Fibroblast of villous mesenchyme (primary cell): ENCODE measurements around the gene KCNQ5. TPM values are rescaled to one million over a fixed set of nuclear protein-coding genes. Genes with fewer than 3 reads are reported as not detected.

Source experiments
- DNase-seq: peaks from one replicate; pipeline ENCODE4 v3.0.0-alpha.2; 2010; ENCODE audit warnings: low read depth
- H3K4me3 ChIP-seq: 2 replicates; pipeline ENCODE4 v1.5.1; 2011; ENCODE audit warnings: low read depth, mild to moderate bottlenecking, low read length
- CTCF ChIP-seq: IDR thresholded peaks from 2 replicates; pipeline ENCODE4 v1.5.1; 2012; ENCODE audit warnings: low read depth, mild to moderate bottlenecking, low read length; ENCODE audit not compliant: insufficient read depth
- total RNA-seq: library from RNA; depleted of rRNA; stranded (reverse); fragments of >200 nt; gene quantifications from 2 replicates; pipeline ENCODE4 v1.2.3, GENCODE V29; 2012

The KCNQ5 gene
- total RNA-seq, 1 donor: 0.86 TPM

- no peak for TF ChIP-seq CTCF
- no peak for DNase-seq
- H3K4me3 ChIP-seq: no peak overlapping the region
These were observed 322.8 kb downstream of the KCNQ5 start for GRCh38 chr6:72944660-72945059.

GRCh38 chr6:72946774-72947173, 324.9 kb downstream of the KCNQ5 start:
- H3K4me3 ChIP-seq: no peak overlapping the region
- TF ChIP-seq CTCF: no peak
- peak; percentile 89 for DNase-seq

GRCh38 chr6:72947534-72947933, 325.7 kb downstream of the KCNQ5 start:
- no peak for DNase-seq
- no peak overlapping the region for H3K4me3 ChIP-seq
- no peak for TF ChIP-seq CTCF

GRCh38 chr6:72948153-72948552, 326.3 kb downstream of the KCNQ5 start:
- DNase-seq: no peak
- H3K4me3 ChIP-seq: no peak overlapping the region
- TF ChIP-seq CTCF: no peak

GRCh38 chr6:72950114-72950860, 328.4 kb downstream of the KCNQ5 start:
- TF ChIP-seq CTCF: no peak
- peak overlapping the region; percentile 26 for H3K4me3 ChIP-seq
- peak; percentile 93 for DNase-seq

- TF ChIP-seq CTCF: no peak
- no peak overlapping the region for H3K4me3 ChIP-seq
- no peak for DNase-seq
These were observed 331.2 kb downstream of the KCNQ5 start for GRCh38 chr6:72952808-72953630.
